ENCODE results near the gene TSPOAP1.
A peak's percentile ranks its signal among the peaks of the same experiment; 100 is the strongest.

TSPOAP1 gene

GRCh38 chr17:58302919-58303585 lies 25.5 kb downstream of the TSPOAP1 start:
- no peak for DNase-seq

- DNase-seq = no peak
These were observed 26.2 kb downstream of the TSPOAP1 start for GRCh38 chr17:58302171-58302918.

GRCh38 chr17:58301504-58302150 lies 27.0 kb downstream of the TSPOAP1 start:
- no peak for DNase-seq

GRCh38 chr17:58300336-58300735 lies 28.3 kb downstream of the TSPOAP1 start:
- no peak for DNase-seq

- no peak for DNase-seq
These were observed 34.6 kb downstream of the TSPOAP1 start for GRCh38 chr17:58294034-58294433.

- DNase-seq = no peak
These were observed 37.3 kb downstream of the TSPOAP1 start for GRCh38 chr17:58291246-58291645.

GRCh38 chr17:58289869-58290268 lies 38.7 kb downstream of the TSPOAP1 start:
- no peak for DNase-seq

GRCh38 chr17:58285422-58285810 lies 43.2 kb downstream of the TSPOAP1 start:
- no peak for DNase-seq

- DNase-seq = no peak
These were observed 43.8 kb downstream of the TSPOAP1 start for GRCh38 chr17:58284613-58285421.

GRCh38 chr17:58283674-58284612 lies 44.7 kb downstream of the TSPOAP1 start:
- no peak for DNase-seq

GRCh38 chr17:58282442-58282841 lies 46.2 kb downstream of the TSPOAP1 start:
- no peak for DNase-seq

- no peak for DNase-seq
These were observed 47.0 kb downstream of the TSPOAP1 start for GRCh38 chr17:58281511-58282011.

GRCh38 chr17:58280480-58281217 lies 47.9 kb downstream of the TSPOAP1 start, which contains the start of gene MPO:
Gene MPO, minus strand, starts transcription at chr17:58280935. Its CDS starts 177 bp downstream, at chr17:58280758.
- no peak for DNase-seq

- no peak for DNase-seq
These were observed 48.7 kb downstream of the TSPOAP1 start for GRCh38 chr17:58279736-58280479.

GRCh38 chr17:58279016-58279711 lies 49.4 kb downstream of the TSPOAP1 start:
- DNase-seq = peak; percentile 69

GRCh38 chr17:58278661-58279015 lies 50.0 kb downstream of the TSPOAP1 start:
- peak; percentile 64 for DNase-seq

- no peak for DNase-seq
These were observed 50.6 kb downstream of the TSPOAP1 start for GRCh38 chr17:58277802-58278595.

GRCh38 chr17:58277107-58277801 lies 51.3 kb downstream of the TSPOAP1 start:
- peak; percentile 8 for DNase-seq
